Stimulated activated CD4-positive, alpha-beta T cell treated with anti-CD3 and anti-CD28 coated beads, Interleukin-4, amount 100 ng/mL, for 1 hour (primary cell): ENCODE measurements around the gene ZNF77.
A peak's percentile ranks its signal among the peaks of the same experiment; 100 is the strongest.
"Not testable (repeated sequence)": the region's sequence is repeated elsewhere in the genome, so short reads cannot be mapped to it uniquely, and the experiment has no call there.

Experiments
- DNase-seq: peaks from one replicate; pipeline ENCODE4 v3.0.0-alpha.2; 2020

The ZNF77 gene

DNA sequence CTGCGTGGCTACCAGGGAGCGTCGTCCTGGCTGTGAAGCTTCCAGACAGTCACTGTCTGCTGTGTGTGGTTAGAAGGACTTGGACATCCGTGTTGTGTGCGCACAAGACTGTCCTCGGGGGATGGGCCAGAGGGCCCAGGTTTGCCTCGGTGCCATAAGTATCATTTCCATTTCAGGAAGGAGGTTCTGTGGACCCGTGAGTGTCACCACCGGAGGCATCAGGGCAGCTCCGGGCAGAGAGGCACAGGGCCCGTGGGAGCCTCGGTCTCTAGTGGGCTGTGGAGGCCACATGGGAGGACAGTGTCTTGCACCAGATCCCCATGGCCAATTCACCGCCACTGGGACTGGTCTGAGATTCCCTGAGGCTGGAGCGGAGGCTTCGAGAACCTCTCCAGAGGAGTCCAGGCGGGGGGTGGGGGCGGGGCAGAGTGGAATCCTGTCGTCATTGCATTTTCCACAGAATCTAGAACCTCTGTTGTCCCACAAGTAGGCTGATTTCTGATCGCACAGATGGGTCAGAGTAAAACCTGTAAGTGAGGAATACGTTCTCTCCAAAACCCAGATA is 38.1 kb downstream of the ZNF77 start:
- DNase-seq, result no peak

DNA sequence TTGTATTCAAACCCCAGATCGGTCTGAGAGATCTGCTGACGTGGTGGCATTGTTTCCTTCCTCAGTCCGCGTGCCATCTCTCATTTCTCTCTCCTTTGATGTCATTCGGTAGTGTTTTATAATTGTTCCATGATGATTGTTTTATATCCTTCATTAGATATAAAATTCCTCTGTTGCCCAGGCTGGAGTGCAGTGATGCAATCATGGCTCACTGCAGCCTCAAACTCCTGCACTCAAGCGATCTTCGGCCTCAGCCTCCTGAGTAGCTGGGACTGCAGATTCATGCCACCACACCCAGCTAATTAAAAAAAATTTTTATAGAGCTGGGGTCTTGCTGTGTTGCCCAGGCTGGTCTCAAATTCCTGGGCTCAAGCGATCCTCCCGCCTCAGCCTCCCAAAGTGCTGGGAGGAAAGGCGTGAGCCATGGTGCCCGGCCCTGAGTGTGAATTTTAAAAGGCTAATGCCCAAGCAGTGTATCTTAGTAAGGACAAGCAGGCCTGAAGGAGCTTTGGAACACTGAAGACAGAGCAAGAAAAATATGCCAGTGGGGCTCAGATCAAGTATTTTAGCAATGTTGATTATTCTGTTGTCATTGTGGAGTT is 38.8 kb downstream of the ZNF77 start:
- no peak for DNase-seq

DNA sequence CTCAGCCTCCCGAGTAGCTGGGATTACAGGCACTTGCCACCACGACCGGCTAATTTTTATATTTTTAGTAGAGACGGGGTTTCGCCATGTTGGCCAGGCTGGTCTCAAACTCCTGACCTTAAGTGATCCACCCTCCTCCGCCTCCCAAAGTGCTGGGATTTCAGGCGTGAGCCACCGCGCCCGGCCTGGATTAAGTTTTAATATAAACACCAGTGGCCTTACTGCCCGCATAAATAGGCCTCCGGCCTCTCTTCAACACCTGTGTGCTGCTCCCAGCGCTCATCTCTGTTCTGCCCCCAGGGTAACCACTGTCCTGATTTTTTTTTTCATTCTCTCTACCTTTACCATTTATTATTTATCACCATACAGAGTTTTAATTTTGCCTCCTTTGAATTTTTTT is 41.4 kb downstream of the ZNF77 start:
- DNase-seq, result not testable (repeated sequence)

DNA sequence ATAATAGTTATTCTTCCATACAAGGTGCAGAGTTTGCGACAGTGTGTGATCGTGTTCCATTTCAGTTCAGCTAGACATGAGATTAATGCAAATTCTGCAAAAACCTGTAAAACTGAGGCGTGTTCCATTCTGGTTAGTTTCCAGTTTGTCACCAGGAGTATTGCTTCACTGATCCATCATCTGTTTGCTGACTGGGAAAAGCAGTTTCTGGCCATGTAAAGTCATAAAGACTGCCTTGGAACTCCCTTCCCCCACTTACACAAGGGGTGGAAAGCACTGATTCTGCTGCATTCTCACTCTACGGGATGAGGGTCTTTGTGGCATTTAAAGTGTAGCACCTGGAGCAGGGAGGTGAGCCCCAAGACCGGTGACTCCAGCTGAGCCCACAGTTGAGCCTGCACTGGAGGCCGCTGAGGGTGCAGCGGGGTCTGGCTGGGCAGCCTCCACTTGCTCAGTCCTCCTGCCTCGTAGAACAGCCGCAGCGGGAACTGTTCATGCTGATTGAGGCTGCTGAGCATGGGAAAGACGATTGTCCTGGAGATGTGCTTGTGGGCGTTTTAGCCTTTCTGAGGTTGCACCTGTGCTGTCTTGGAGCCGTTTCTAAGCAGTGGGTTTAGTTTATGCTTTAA is 42.1 kb downstream of the ZNF77 start:
- DNase-seq, result no peak

DNA sequence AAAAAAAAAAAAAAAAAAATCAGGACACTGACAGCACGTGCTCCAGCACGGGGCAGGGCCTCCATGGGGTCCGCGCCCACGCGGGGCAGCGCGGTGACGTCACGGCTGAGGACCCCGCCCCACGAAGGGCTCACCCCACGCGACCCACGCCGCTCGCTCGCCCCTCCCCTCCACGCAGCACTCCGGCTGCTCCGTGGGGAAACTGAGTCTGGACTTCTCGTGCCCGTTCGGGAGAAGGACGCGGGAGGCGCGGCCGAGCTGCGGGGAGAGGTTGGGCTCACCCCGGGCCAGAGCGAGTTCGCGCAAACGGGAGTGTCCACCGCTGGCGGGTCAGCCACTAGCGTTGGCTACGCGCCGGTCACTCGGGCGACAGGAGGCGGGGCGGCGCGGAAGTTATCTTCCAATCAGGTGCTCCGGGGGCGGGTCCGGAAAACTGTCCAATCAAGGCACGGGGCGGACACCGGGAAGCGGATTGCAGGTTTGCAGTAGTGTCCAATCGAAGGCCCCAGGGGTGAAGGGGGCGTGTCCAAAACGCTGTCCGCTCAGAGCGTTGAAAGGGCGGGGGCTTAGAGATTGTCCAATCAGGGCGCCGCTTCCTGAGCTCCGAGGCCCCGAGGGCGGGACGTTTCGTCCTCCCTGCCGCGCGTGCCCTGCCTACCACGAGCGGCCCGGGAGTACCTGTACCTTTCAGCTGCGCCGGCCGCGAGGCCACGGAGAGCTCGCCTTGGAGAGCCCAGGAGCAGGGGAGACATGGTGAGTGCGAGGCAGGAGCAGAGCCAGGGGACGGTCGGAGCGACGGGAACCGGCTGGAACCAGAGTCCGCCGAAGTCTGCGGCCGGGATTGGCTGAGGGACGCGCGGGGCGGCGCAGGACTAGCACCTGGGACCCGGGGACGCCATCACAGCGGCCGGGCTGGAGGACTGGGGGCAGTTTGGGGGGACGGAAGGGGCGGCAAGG is 44.2 kb downstream of the ZNF77 start, which contains the start of gene ZNF57:
TSS of gene ZNF57 (plus strand) at position 633 of the 957 bp plus-strand sequence. CDS start at position 751, 118 bp downstream.
- peak; percentile 98 for DNase-seq

DNA sequence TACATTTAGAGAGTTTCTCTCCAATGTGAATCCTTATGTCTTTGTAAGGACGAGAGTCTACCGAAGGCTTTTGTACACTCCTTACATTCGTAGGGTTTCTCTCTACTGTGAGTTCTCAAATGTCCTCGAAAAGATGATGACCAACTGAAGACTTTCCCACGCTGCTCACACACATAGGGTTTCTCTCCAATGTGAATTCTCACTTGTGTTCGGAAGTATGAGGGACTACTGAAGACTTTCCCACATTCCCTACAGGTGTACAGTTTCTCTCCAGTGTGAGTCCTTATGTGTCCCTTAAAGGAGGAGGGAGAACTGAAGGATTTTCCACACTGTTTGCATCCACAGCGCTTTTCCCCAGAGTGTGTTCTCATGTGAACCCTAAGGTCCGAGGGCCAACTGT is 48.1 kb downstream of the ZNF77 start:
- no peak for DNase-seq

DNA sequence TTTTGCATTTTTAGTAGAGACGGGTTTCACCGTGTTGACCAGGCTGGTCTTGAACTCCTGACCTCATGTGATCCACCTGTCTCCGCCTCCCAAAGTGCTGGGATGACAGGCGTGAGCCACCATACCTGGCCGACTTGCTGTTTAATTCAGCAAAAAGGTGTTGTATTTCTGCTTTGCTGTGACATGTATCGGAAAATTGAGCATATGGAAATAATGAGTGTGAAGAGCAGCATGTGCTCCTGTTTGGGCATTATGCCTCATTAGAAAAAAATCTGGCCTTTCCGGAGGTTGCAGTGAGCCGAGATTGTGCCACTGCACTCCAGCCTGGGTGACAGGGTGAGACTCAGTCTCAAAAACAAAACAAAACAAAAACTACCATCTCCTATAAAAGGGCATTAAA is 54.2 kb downstream of the ZNF77 start:
- not testable (repeated sequence) for DNase-seq

DNA sequence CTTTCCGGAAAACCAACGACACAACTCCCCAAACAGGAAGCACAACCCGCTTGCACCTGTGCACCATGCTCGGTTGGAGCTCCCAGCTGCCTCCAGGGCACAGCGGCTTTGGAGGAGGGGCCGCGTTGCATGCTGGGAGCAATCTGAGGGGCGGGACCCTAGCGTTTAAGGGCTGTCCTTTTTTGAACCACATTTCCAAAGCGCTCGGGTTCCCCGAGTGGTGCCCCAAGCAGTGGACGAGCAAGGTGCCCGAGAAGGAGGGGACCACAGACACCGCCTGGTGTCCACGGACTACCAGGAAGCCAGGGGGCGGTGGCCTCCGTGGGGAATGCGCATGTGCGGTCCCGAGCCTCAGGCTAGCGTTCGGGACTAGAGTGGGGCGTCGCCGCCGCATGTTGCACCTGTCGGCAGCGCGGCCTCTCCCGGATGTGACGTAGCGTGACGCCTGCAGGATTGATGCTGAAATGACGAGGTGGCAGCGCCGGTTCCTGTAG is 56.0 kb downstream of the ZNF77 start:
- DNase-seq, result peak; percentile 68

DNA sequence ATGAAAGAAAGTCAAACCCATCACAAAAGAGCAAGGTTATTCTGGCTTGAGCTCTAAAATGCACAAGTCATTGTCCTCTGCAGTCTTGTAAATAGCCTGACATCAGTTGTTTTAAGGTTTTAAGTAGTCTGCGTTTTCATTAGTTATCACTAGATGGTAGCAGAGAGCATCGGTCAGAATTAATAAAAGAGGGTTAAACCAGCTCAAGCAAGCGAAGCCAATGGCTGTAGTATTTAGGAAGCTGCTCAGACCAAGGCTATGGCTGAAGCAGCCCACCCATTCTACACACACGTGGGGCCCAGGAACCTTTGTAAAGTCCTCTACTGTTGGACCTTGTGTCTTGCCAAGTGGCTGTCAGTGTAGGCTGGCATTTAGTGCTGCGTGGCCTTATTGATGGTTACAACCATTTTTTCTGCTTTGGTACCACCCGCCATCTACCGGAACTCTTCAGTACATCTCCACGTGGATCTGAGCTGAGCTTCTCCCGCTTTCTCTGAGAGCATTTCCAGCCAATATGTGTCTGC is 57.3 kb downstream of the ZNF77 start:
- DNase-seq, result no peak

DNA sequence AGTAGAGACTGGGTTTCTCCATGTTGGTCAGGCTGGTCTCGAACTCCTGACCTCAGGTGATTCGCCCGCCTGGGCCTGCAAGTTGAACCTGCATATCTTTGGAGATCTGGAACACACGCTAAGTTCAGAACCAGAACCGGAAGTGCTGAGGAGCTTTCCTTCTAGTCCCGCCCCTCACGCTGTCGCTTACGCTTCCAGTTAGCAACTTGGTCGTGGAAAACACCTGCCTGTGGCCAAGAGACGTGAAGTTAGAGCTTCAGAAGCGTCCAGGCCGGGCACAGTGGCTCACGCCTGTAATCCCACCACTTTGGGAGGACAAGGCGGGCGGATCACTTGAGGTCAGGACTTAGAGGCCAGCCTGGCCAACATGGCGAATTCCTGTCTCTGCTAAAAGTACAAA is 59.0 kb downstream of the ZNF77 start:
- no peak for DNase-seq

DNA sequence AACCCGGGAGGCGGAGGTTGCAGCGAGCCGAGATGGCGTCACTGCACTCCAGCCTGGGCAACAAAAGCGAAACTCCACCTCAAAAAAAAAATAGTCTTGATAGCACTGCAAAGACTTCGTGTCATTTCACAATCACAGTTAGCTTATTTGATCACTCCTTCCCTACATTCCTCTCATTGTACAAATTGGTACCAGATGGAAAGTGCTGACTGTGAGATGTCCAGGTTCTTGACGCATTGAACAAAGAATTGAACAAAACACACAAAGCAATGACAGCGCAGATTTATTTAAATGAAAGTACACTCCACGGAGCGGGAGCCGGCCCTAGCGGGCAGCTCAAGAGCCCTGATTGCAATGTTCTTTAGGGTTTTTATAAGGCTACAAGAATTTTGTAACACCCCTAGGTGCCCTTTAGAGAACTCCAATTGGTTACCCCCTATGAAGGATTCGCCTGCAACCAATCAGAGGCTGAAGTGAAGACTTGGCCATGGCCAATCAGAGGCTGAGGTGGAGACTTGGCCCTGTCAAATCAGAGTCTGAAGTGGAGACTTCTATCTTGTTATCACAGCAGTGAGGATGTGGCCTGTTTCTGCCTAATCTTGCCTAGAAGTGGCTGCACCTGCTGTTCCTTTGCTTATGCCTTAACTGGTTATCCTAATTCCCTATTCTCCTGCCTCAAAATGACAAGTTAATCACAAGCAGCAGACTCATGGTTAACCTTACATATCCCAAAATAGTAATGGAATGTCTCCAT is 60.9 kb downstream of the ZNF77 start:
- no peak for DNase-seq
